ENCODE results near the gene OPHN1.

DNA sequence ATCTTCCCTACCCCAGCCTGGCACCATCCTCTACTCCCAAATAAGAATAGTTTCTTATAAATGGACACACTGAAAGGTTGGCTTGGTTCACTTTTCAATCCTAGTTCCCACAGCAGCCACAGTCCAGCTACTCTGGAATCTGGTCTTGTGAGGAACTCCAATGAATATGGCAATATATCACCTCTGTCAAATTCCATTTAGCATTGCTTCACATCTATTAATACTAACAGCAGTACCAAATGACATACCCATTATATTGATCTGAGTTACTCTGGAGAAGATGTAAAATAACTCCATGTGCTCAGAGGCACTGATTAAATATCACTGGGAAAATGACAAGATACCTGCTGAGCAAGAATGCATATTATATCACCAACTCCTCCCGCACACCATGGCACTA, 8.6 kb downstream of the OPHN1 start:
- TF ChIP-seq, protein P1, sequence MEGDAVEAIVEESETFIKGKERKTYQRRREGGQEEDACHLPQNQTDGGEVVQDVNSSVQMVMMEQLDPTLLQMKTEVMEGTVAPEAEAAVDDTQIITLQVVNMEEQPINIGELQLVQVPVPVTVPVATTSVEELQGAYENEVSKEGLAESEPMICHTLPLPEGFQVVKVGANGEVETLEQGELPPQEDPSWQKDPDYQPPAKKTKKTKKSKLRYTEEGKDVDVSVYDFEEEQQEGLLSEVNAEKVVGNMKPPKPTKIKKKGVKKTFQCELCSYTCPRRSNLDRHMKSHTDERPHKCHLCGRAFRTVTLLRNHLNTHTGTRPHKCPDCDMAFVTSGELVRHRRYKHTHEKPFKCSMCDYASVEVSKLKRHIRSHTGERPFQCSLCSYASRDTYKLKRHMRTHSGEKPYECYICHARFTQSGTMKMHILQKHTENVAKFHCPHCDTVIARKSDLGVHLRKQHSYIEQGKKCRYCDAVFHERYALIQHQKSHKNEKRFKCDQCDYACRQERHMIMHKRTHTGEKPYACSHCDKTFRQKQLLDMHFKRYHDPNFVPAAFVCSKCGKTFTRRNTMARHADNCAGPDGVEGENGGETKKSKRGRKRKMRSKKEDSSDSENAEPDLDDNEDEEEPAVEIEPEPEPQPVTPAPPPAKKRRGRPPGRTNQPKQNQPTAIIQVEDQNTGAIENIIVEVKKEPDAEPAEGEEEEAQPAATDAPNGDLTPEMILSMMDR (IDR thresholded peaks at IDR 0.05): no peak
- TF ChIP-seq POLR2A (IDR thresholded peaks at IDR 0.05): no peak
